T47D (cell line): ENCODE measurements around the gene SLC9A9.
"Not testable (repeated sequence)": the region's sequence is repeated elsewhere in the genome, so short reads cannot be mapped to it uniquely, and the experiment has no call there.

Source experiments
- DNase-seq, 2 experiments: peaks; one replicate each; pipeline versions ENCODE4 v3.0.0 to v3.0.0-alpha.2; 2011 to 2012; ENCODE audit warnings: low read depth in 1 of 2, low spot score in 1 of 2
- JUND ChIP-seq: IDR thresholded peaks from 2 replicates; pipeline ENCODE4 v1.6.1; 2012; ENCODE audit warnings: low read depth
- in situ Hi-C: cut with HindIII; loops from 2 replicates; pipeline ENCODE4 v1.10.0; 2016; ENCODE audit warnings: low sequenced_read_pairs, low pct_unique_long_range_greater_than_20kb

The SLC9A9 gene

GRCh38 chr3:143535994-143536784 lies 312.1 kb downstream of the SLC9A9 start:
- TF ChIP-seq JUND = no peak
- in situ Hi-C loops = no loop called here
- no peak for DNase-seq

DNA sequence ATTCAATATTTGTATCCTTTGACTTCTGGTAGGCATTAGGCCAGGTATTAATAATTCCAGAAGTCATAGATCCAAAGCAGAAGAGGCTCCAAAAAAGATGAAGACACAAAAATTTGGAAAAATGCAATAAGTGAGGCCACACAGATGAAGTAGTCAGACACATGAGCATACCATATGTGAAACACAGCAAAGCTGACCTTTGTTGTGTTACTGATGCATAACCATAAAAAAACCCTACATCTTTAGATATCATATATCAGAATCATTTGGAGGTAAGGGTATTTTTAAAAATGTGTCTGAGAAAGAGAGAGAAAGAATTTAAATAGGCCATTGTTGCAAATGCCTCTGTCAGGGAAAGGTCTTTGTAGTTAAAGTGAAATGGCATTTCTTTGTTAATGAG lies 314.9 kb downstream of the SLC9A9 start:
- no peak for TF ChIP-seq JUND
- DNase-seq = no peak
- in situ Hi-C loops = no loop called here

DNA sequence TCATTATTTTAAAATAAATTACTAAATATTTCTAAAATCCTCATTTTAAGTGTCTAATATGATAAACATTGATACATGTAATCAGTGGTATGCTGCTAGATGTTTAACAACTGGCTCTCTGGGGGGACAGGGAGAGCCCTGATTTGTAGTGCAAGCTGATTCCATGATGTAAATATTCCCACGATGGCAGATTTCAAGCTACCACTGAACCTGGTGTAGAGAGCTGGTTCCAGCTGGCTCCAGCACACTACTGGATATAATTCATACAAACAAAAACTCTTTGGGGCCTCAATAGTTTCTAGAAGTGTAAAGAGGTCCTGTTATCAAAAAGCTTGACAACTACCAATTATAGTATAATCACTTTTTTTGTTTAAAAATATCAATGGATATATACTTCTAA lies 316.2 kb downstream of the SLC9A9 start:
- in situ Hi-C loops = no loop called here
- no peak for TF ChIP-seq JUND
- no peak for DNase-seq

DNA sequence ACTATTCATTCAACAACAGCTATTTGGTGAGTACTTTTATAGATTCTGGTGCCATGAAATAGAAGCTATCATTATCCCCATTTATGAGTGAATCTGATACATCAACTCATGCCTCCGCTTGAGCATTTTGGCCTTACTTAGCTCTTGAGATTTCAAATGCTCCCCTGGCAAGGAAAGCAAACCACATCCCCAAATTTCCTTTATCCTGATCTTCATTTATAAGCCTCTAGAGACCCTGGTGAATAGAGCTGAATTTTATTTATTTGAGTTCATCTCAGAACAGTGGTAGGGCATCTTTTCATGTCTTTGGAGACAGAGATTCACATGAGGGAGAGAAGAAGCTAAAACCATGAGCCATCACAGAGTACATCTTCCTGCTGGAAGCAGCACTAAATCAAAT lies 317.2 kb downstream of the SLC9A9 start:
- in situ Hi-C loops = no loop called here
- TF ChIP-seq JUND = no peak
- DNase-seq = no peak

GRCh38 chr3:143529798-143530197 lies 318.5 kb downstream of the SLC9A9 start:
- in situ Hi-C loops = no loop called here
- no peak for DNase-seq
- no peak for TF ChIP-seq JUND

GRCh38 chr3:143529018-143529478 lies 319.2 kb downstream of the SLC9A9 start:
- TF ChIP-seq JUND = no peak
- in situ Hi-C loops = no loop called here
- DNase-seq = no peak

- TF ChIP-seq JUND = no peak
- DNase-seq = no peak
- in situ Hi-C loops = no loop called here
Observed at GRCh38 chr3:143526011-143526545, 322.2 kb downstream of the SLC9A9 start.

DNA sequence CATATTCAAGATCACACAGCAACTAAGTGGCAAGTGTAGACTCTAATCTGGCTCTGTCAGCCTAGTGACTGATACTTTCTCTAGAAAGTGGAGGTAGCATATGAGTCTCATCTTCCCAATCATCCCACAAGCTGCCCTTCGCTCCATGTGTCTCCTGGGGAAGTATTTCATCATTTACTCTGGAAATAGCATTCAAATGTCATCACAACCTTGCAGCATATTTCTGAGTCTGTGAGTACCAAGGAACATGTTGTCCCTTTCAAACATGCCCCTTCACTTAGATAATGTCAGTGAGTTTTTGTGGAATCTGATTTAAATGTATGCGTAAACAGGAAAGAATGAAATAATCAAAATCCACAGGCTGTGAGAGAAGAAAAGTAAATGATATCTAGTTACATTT lies 322.9 kb downstream of the SLC9A9 start:
- DNase-seq = no peak
- in situ Hi-C loops = no loop called here
- no peak for TF ChIP-seq JUND

DNA sequence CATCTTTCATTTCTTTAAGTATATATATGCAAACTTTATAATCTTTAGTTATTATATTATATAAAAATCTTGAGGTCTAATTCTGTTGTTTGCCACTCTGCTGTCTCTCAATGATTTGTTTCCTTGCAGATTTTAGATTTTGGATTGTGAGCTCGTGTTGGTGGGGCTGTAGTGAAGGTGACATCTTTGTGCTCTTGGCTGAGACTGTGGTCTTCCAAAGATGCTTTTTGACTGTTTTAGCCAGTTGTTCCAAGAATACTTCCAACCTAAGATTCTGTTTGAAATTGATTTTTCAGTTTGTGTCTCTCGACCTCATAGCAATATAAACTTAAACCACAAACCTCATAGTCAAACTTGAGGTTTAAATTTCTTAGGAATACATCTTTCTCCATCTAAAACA lies 326.5 kb downstream of the SLC9A9 start:
- in situ Hi-C loops = no loop called here
- DNase-seq = no peak
- TF ChIP-seq JUND = no peak

DNA sequence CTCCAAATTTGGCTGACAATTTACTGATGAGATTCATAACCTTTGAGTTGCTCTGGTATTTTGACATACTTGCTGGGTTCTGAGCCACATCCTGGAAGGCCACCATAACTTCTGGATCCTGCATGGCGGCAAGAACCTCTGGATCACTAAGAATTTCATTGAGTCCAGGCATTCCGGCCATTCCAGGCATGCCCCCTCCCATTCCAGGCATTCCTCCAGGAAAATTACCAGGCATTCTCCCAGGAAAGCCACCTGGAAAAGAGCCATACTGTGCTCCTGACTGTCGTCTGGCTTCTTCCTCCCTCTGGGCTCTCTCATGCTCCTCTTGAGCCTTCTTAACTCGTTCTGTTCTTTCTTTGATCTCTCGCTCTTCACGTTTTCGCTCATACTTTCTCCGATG lies 331.1 kb downstream of the SLC9A9 start:
- DNase-seq, in situ Hi-C loops: not testable (repeated sequence)

GRCh38 chr3:143514874-143515273 lies 333.4 kb downstream of the SLC9A9 start:
- in situ Hi-C loops = no loop called here
- no peak for TF ChIP-seq JUND
- DNase-seq = no peak

- no peak for DNase-seq
Observed at GRCh38 chr3:143514109-143514508, 334.2 kb downstream of the SLC9A9 start.

GRCh38 chr3:143511174-143511879 lies 336.9 kb downstream of the SLC9A9 start:
- DNase-seq = no peak
- TF ChIP-seq JUND = no peak
- in situ Hi-C loops = no loop called here

More at GRCh38 chr3:143514109-143514508, 334.2 kb downstream of the SLC9A9 start:
- TF ChIP-seq JUND = no peak
- in situ Hi-C loops = no loop called here
